HepG2 (cell line): ENCODE measurements around the gene WNT7A. TPM values are rescaled to one million over a fixed set of nuclear protein-coding genes. Genes with fewer than 3 reads are reported as not detected.

Experiments used
- ATAC-seq: fragments of 200-7000 bp; cut with Tn5 transposase; 3 replicates; pipeline ENCODE4 v1.9.1; 2020; ENCODE audit warnings: mild to moderate bottlenecking, moderate library complexity
- BruUV-seq: library from RNA; stranded (reverse); fragments of 400-500 nt; replicated peaks from 2 replicates; lab custom pipeline; 2021; lab: Mats Ljungman, UMichigan
- CTCF ChIA-PET: fragments of 300-600 bp; formaldehyde crosslinking; extraction: SDS; loops from one replicate; lab custom pipeline; 2021; ENCODE audit warnings: low total read pairs, inconsistent platforms, low intra/inter-chr PET ratio; lab: Yijun Ruan, JAX
- POLR2A ChIA-PET: fragments of 350-600 bp; sonication (Branson Sonifier 250); formaldehyde crosslinking; loops from one replicate; lab custom pipeline; 2020; ENCODE audit warnings: antibody characterized with exemption, inconsistent platforms; lab: Yijun Ruan, JAX
- DNase-seq: peaks from one replicate; pipeline ENCODE4 v3.0.0-alpha.2; 2015; ENCODE audit warnings: low spot score
- FAIRE-seq: peaks from 3 replicates; lab custom pipeline; 2011; peaks lifted over from hg19 to GRCh38; lab: Jason Lieb, UNC
- H2AFZ ChIP-seq: one replicate; pipeline ENCODE4 v1.6.1; 2011; ENCODE audit warnings: low read length, inconsistent platforms
- H3K27ac ChIP-seq: fragments of 300-600 bp; 3 replicates; pipeline ENCODE4 v1.8.0; 2011; ENCODE audit warnings: mixed run types, mild to moderate bottlenecking, mixed read lengths, low read length, inconsistent platforms; ENCODE audit not compliant: insufficient read depth; ENCODE audit errors: extremely low read length
- H3K27me3 ChIP-seq, 2 experiments: fragments of 200-600 bp in 1 of 2; 2 replicates in 1 of 2; 3 replicates in 1 of 2; pipeline versions ENCODE4 v1.6.0 to v1.8.0; 2011; ENCODE audit warnings: low read length in 2 of 2, mild to moderate bottlenecking in 2 of 2, moderate library complexity in 2 of 2, inconsistent platforms in 1 of 2; ENCODE audit not compliant: insufficient read depth in 2 of 2, control insufficient read depth in 1 of 2
- H3K36me3 ChIP-seq, 2 experiments: fragments of 200-600 bp in 1 of 2; replicated peaks in 1 of 2; 2 replicates in 1 of 2; 3 replicates in 1 of 2; pipeline versions ENCODE4 v1.5.1 to v1.8.0; 2011; ENCODE audit warnings: low read length in 2 of 2, inconsistent platforms in 1 of 2; ENCODE audit not compliant: insufficient read depth in 2 of 2, control insufficient read depth in 1 of 2
- H3K4me1 ChIP-seq: 2 replicates; pipeline ENCODE4 v1.5.1; 2012; ENCODE audit warnings: low read length, inconsistent platforms; ENCODE audit not compliant: insufficient read depth
- H3K4me2 ChIP-seq: 2 replicates; pipeline ENCODE4 v1.6.0; 2011; ENCODE audit warnings: low read depth, low read length, inconsistent platforms
- H3K4me3 ChIP-seq, 3 experiments: fragments of 200-600 bp in 1 of 3; sonication (generic), shearing (Covaris generic) in 1 of 3; replicated peaks in 1 of 3; 2 replicates each; pipeline ENCODE4 v1.5.1; 2011 to 2016; ENCODE audit warnings: low read length in 3 of 3, inconsistent platforms in 2 of 3, low read depth in 2 of 3, mild to moderate bottlenecking in 2 of 3, control low read depth in 1 of 3, mixed read lengths in 1 of 3; ENCODE audit not compliant: insufficient read depth in 1 of 3
- H3K79me2 ChIP-seq: one replicate; pipeline ENCODE4 v1.6.1; 2011; ENCODE audit warnings: low read length, inconsistent platforms; ENCODE audit not compliant: insufficient read depth
- H3K9ac ChIP-seq: 2 replicates; pipeline ENCODE4 v1.6.0; 2011; ENCODE audit warnings: mild to moderate bottlenecking, low read depth, low read length, inconsistent platforms; ENCODE audit not compliant: insufficient read depth
- H3K9me3 ChIP-seq: 2 replicates; pipeline ENCODE4 v1.5.1; 2012; ENCODE audit warnings: mild to moderate bottlenecking, low read length
- H4K20me1 ChIP-seq: 2 replicates; pipeline ENCODE4 v1.6.0; 2011; ENCODE audit warnings: inconsistent platforms, mild to moderate bottlenecking, low read length, moderate library complexity; ENCODE audit not compliant: insufficient read depth
- ATRX ChIP-seq: sonication (generic); formaldehyde crosslinking; IDR thresholded peaks from 2 replicates; pipeline ENCODE4 v1.4.0; 2020; ENCODE audit warnings: missing genetic modification reagents, borderline replicate concordance
- FUBP1 ChIP-seq: sonication (generic); formaldehyde crosslinking; IDR thresholded peaks from 2 replicates; pipeline ENCODE4 v1.5.1; 2020; ENCODE audit warnings: missing genetic modification reagents, mild to moderate bottlenecking, borderline replicate concordance
- LBX2 ChIP-seq: sonication (generic); formaldehyde crosslinking; IDR thresholded peaks from 2 replicates; pipeline ENCODE4 v1.5.0; 2020; ENCODE audit warnings: missing genetic modification reagents, mild to moderate bottlenecking, borderline replicate concordance
- MLX ChIP-seq: IDR thresholded peaks from 2 replicates; pipeline ENCODE4 v1.6.1; 2016
- PAWR ChIP-seq: sonication (generic); formaldehyde crosslinking; IDR thresholded peaks from 2 replicates; pipeline ENCODE4 v1.4.0; 2020; ENCODE audit warnings: missing genetic modification reagents, mild to moderate bottlenecking, borderline replicate concordance
- REST ChIP-seq, 2 experiments: IDR thresholded peaks; 2 replicates each; pipeline ENCODE4 v1.6.1; 2011 to 2012; ENCODE audit warnings: low read length in 2 of 2, borderline replicate concordance in 1 of 2, low read depth in 1 of 2, mild to moderate bottlenecking in 1 of 2, moderate library complexity in 1 of 2
- WGBS: methylation state at CpG from one replicate; pipeline ENCODE4 v1.1.6; 2017; ENCODE audit warnings: low lambda C conversion rate; 5-methylcytosine and 5-hydroxymethylcytosine counted together
- in situ Hi-C: cut with HindIII; loops from 2 replicates; pipeline ENCODE4 v1.10.0; 2017; ENCODE audit warnings: low pct_unique_long_range_greater_than_20kb; ENCODE audit not compliant: extremely low pct_ligation_motif_present
- intact Hi-C: fragments of 100-400 bp; cut with micrococcal nuclease; formaldehyde crosslinking; loops from one replicate; pipeline ENCODE4 v1.10.0; 2022; ENCODE audit not compliant: unreplicated experiment
- polyA plus RNA-seq, 8 experiments: library from polyadenylated mRNA; depleted of rRNA in 3 of 8; stranded (reverse) in 7 of 8; unstranded in 1 of 8; fragments of >200 nt; fragmentation: Illumina TruSeq in 4 of 8; extraction: Trizol in 4 of 8; gene quantifications; 2 replicates each; pipeline versions ENCODE4 v1.2.1 to v1.2.3, GENCODE V29; 2011 to 2016; ENCODE audit warnings: low read depth in 4 of 8, missing spikeins in 1 of 8, mixed read lengths in 1 of 8; ENCODE audit not compliant: insufficient read depth in 1 of 8
- total RNA-seq, 5 experiments: library from RNA; depleted of rRNA; stranded (reverse); fragments of >200 nt; fragmentation: Illumina TruSeq; extraction: Trizol; gene quantifications; 2 replicates each; pipeline ENCODE4 v1.2.3, GENCODE V29; 2016; ENCODE audit warnings: low read depth in 1 of 5

WNT7A gene
- total and polyA plus RNA-seq, 2 of the 13 experiments (the other 11 are each of a cell fraction or from before 2014, with no cell fraction given) = not detected

GRCh38 chr3:13836658-13837587 is 42.9 kb downstream of the WNT7A start (continued):
- no peak for TF ChIP-seq MLX (CRISPR knock-in tag)
- no peak for TF ChIP-seq LBX2 (CRISPR knock-in tag)

- H3K4me2 ChIP-seq = no peak overlapping the region
- H3K79me2 ChIP-seq = no peaks in the 10 kb centered on the region
- no peak overlapping the region for H3K4me3 ChIP-seq
- H3K4me1 ChIP-seq = no peaks in the 10 kb centered on the region
- no peak for TF ChIP-seq ATRX (CRISPR knock-in tag)
- TF ChIP-seq REST (IDR thresholded peaks at IDR 0.05; ENCODE audit: borderline replicate concordance in 1 of 2, low read depth in 1 of 2, low read length in 2 of 2) = no peak
- no peak for TF ChIP-seq PAWR (CRISPR knock-in tag)
- TF ChIP-seq FUBP1 (CRISPR knock-in tag) = no peak
- TF ChIP-seq, all 625 proteins: peak for 0
- BruUV-seq = no TSS peak
- ChIA-PET POLR2A (no interaction called here), CTCF (no interaction called here)
- no peak overlapping the region for H2AFZ ChIP-seq
- in situ Hi-C loops (no loop called here), intact Hi-C loops (no loop called here)
- WGBS = 10% methylated on average over 2 of the region's 9 CpGs
- H3K27ac ChIP-seq = no peak overlapping the region
- no peak overlapping the region for H3K9ac ChIP-seq
- no peaks in the 10 kb centered on the region for H3K36me3 ChIP-seq
- FAIRE-seq (no peak), DNase-seq (no peak), ATAC-seq (no peak)
- H3K27me3 ChIP-seq = peaks cover 1 to 67% of the 10 kb centered on the region in 2 experiments
- no peaks in the 10 kb centered on the region for H4K20me1 ChIP-seq
- H3K9me3 ChIP-seq = no peaks in the 10 kb centered on the region
Measured at GRCh38 chr3:13835246-13835645, 44.6 kb downstream of the WNT7A start.
